HEK293 (cell line): Measurements from ENCODE around the gene THTPA.

Experiments used
- PRDM10 ChIP-seq: fragments of 450-650 bp; formaldehyde crosslinking; IDR thresholded peaks from 2 replicates; pipeline ENCODE4 v1.5.1; 2016; ENCODE audit warnings: missing biosample characterization, missing genetic modification characterization
- ZNF280D ChIP-seq: fragments of 450-650 bp; formaldehyde crosslinking; IDR thresholded peaks from 2 replicates; pipeline ENCODE4 v1.5.1; 2016; ENCODE audit warnings: missing biosample characterization, missing genetic modification characterization
- ZNF398 ChIP-seq: fragments of 450-650 bp; formaldehyde crosslinking; IDR thresholded peaks from 2 replicates; pipeline ENCODE4 v1.5.1; 2017; ENCODE audit warnings: missing biosample characterization, missing genetic modification characterization
- ZNF76 ChIP-seq: fragments of 450-650 bp; formaldehyde crosslinking; IDR thresholded peaks from 2 replicates; pipeline ENCODE4; 2016; ENCODE audit warnings: low read depth, missing biosample characterization, missing genetic modification characterization, borderline replicate concordance
- ZNF792 ChIP-seq: fragments of 450-650 bp; formaldehyde crosslinking; IDR thresholded peaks from 2 replicates; pipeline ENCODE4 v1.5.1; 2016; ENCODE audit warnings: missing biosample characterization, missing genetic modification characterization
- TF ChIP-seq, protein P1 (sequence below): fragments of 450-650 bp; formaldehyde crosslinking; IDR thresholded peaks from 2 replicates; pipeline ENCODE4 v1.5.1; 2016; ENCODE audit warnings: missing biosample characterization, missing genetic modification characterization
- TF ChIP-seq, protein P2 (sequence below): fragments of 450-650 bp; formaldehyde crosslinking; IDR thresholded peaks from 2 replicates; pipeline ENCODE4 v1.5.1; 2016; ENCODE audit warnings: missing biosample characterization, missing genetic modification characterization, low read depth
- TF ChIP-seq, protein P3 (sequence below): fragments of 450-650 bp; formaldehyde crosslinking; IDR thresholded peaks from 2 replicates; pipeline ENCODE4 v1.5.1; 2016; ENCODE audit warnings: missing biosample characterization, missing genetic modification characterization

- TF ChIP-seq, protein P1, sequence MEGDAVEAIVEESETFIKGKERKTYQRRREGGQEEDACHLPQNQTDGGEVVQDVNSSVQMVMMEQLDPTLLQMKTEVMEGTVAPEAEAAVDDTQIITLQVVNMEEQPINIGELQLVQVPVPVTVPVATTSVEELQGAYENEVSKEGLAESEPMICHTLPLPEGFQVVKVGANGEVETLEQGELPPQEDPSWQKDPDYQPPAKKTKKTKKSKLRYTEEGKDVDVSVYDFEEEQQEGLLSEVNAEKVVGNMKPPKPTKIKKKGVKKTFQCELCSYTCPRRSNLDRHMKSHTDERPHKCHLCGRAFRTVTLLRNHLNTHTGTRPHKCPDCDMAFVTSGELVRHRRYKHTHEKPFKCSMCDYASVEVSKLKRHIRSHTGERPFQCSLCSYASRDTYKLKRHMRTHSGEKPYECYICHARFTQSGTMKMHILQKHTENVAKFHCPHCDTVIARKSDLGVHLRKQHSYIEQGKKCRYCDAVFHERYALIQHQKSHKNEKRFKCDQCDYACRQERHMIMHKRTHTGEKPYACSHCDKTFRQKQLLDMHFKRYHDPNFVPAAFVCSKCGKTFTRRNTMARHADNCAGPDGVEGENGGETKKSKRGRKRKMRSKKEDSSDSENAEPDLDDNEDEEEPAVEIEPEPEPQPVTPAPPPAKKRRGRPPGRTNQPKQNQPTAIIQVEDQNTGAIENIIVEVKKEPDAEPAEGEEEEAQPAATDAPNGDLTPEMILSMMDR (tag by site-specific recombination): no peak
- no peak for TF ChIP-seq ZNF792 (tag by site-specific recombination)
- TF ChIP-seq ZNF398 (tag by site-specific recombination): no peak
- no peak for TF ChIP-seq ZNF76 (tag by site-specific recombination)
- no peak for TF ChIP-seq ZNF280D
- TF ChIP-seq, protein P2, sequence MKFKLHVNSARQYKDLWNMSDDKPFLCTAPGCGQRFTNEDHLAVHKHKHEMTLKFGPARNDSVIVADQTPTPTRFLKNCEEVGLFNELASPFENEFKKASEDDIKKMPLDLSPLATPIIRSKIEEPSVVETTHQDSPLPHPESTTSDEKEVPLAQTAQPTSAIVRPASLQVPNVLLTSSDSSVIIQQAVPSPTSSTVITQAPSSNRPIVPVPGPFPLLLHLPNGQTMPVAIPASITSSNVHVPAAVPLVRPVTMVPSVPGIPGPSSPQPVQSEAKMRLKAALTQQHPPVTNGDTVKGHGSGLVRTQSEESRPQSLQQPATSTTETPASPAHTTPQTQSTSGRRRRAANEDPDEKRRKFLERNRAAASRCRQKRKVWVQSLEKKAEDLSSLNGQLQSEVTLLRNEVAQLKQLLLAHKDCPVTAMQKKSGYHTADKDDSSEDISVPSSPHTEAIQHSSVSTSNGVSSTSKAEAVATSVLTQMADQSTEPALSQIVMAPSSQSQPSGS: no peak
- TF ChIP-seq, protein P3, sequence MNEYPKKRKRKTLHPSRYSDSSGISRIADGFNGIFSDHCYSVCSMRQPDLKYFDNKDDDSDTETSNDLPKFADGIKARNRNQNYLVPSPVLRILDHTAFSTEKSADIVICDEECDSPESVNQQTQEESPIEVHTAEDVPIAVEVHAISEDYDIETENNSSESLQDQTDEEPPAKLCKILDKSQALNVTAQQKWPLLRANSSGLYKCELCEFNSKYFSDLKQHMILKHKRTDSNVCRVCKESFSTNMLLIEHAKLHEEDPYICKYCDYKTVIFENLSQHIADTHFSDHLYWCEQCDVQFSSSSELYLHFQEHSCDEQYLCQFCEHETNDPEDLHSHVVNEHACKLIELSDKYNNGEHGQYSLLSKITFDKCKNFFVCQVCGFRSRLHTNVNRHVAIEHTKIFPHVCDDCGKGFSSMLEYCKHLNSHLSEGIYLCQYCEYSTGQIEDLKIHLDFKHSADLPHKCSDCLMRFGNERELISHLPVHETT (tag by site-specific recombination): no peak
- no peak for TF ChIP-seq PRDM10 (tag by site-specific recombination)
Observed at GRCh38 chr14:23525611-23526010, 30.5 kb upstream of the THTPA start.
